Endothelial cell of umbilical vein (primary cell): Measurements from ENCODE around the gene NKX6-2. TPM values are rescaled to one million over a fixed set of nuclear protein-coding genes. Genes with fewer than 3 reads are reported as not detected.

Experiments used
- BruUV-seq: library from RNA; stranded (reverse); fragments of 400-500 nt; replicated peaks from 2 replicates; lab custom pipeline; 2021; lab: Mats Ljungman, UMichigan
- CTCF ChIA-PET: fragments of 300-600, 350-600 bp; sonication (Branson Sonifier 250); formaldehyde crosslinking; loops from one replicate; lab custom pipeline; 2021; ENCODE audit warnings: antibody characterized with exemption, inconsistent platforms; lab: Charles Lee
- POLR2A ChIA-PET: fragments of 300-600, 350-600 bp; sonication (Branson Sonifier 250); formaldehyde crosslinking; loops from one replicate; lab custom pipeline; 2021; ENCODE audit warnings: antibody characterized with exemption, inconsistent platforms; lab: Charles Lee
- DNase-seq: peaks from one replicate; pipeline ENCODE4 v3.0.0-alpha.2; 2011; ENCODE audit warnings: low read depth, low spot score
- FAIRE-seq: peaks from 2 replicates; lab custom pipeline; 2011; peaks lifted over from hg19 to GRCh38; lab: Jason Lieb, UNC
- H2AFZ ChIP-seq: 2 replicates; pipeline ENCODE4 v1.6.0; 2012; ENCODE audit warnings: low read depth, low read length, control low read depth, inconsistent platforms
- H3K27ac ChIP-seq: 2 replicates; pipeline ENCODE4 v1.5.1; 2011; ENCODE audit warnings: low read depth, mild to moderate bottlenecking, control low read depth, low read length, moderate library complexity; ENCODE audit not compliant: insufficient read depth
- H3K27me3 ChIP-seq, 2 experiments: 2 replicates each; pipeline versions ENCODE4 v1.6.0 to v1.6.1; 2011; ENCODE audit warnings: low read length in 2 of 2, mixed read lengths in 1 of 2; ENCODE audit not compliant: control insufficient read depth in 2 of 2, insufficient read depth in 2 of 2
- H3K36me3 ChIP-seq, 2 experiments: 2 replicates in 1 of 2; 3 replicates in 1 of 2; pipeline ENCODE4 v1.5.1; 2011; ENCODE audit warnings: low read length in 2 of 2, mild to moderate bottlenecking in 1 of 2, moderate library complexity in 1 of 2; ENCODE audit not compliant: control insufficient read depth in 2 of 2, insufficient read depth in 2 of 2; ENCODE audit errors: extremely low read depth in 1 of 2
- H3K4me1 ChIP-seq: 3 replicates; pipeline ENCODE4 v1.5.1; 2011; ENCODE audit warnings: mild to moderate bottlenecking, low read length; ENCODE audit not compliant: control insufficient read depth, insufficient read depth; ENCODE audit errors: extremely low read depth
- H3K4me2 ChIP-seq: 2 replicates; pipeline ENCODE4 v1.6.1; 2011; ENCODE audit warnings: low read length, control low read depth, mixed read lengths; ENCODE audit not compliant: insufficient read depth
- H3K4me3 ChIP-seq, 3 experiments: fragments of 200-600 bp in 1 of 3; sonication (generic), shearing (Covaris generic) in 1 of 3; replicated peaks in 1 of 3; 2 replicates each; pipeline ENCODE4 v1.5.1; 2011 to 2016; ENCODE audit warnings: control low read depth in 3 of 3, low read length in 3 of 3, mild to moderate bottlenecking in 2 of 3, inconsistent platforms in 1 of 3, low read depth in 1 of 3, moderate library complexity in 1 of 3; ENCODE audit not compliant: insufficient read depth in 1 of 3
- H3K79me2 ChIP-seq: 2 replicates; pipeline ENCODE4 v1.6.0; 2012; ENCODE audit warnings: low read length, inconsistent platforms; ENCODE audit not compliant: control insufficient read depth, insufficient read depth
- H3K9ac ChIP-seq: replicated peaks from 2 replicates; pipeline ENCODE3; 2011; ENCODE audit warnings: low read length, control low read depth; ENCODE audit not compliant: insufficient read depth; ENCODE audit errors: extremely low read depth
- H3K9me1 ChIP-seq: replicated peaks from 3 replicates; pipeline ENCODE4 v1.6.0; 2011; ENCODE audit warnings: mild to moderate bottlenecking, low read length; ENCODE audit not compliant: control insufficient read depth, insufficient read depth; ENCODE audit errors: extremely low read depth
- H3K9me3 ChIP-seq: replicated peaks from 2 replicates; pipeline ENCODE4 v1.5.1; 2012; ENCODE audit warnings: low read length, inconsistent platforms; ENCODE audit not compliant: control insufficient read depth, insufficient read depth
- H4K20me1 ChIP-seq: replicated peaks from 2 replicates; pipeline ENCODE3; 2011; ENCODE audit warnings: mild to moderate bottlenecking, low read length; ENCODE audit not compliant: control insufficient read depth, insufficient read depth; ENCODE audit errors: extremely low read depth
- CTCF ChIP-seq, 2 donors: IDR thresholded peaks; 1 replicate in 1 of 2; 2 replicates in 1 of 2; pipeline ENCODE4 v1.5.1; 2011; ENCODE audit warnings: low read length in 2 of 2, mild to moderate bottlenecking in 2 of 2, moderate library complexity in 2 of 2, control low read depth in 1 of 2, inconsistent platforms in 1 of 2, low read depth in 1 of 2; ENCODE audit not compliant: insufficient read depth in 1 of 2; ENCODE audit errors: extremely low read depth in 1 of 2
- EZH2 ChIP-seq: IDR thresholded peaks from 2 replicates; pipeline ENCODE4 v1.6.1; 2012; ENCODE audit warnings: borderline replicate concordance, low read depth, mild to moderate bottlenecking, moderate library complexity, low read length, inconsistent platforms; ENCODE audit not compliant: severe bottlenecking
- FOS ChIP-seq: IDR thresholded peaks from 2 replicates; pipeline ENCODE4 v1.6.1; 2011; ENCODE audit warnings: mild to moderate bottlenecking, low read length, moderate library complexity, borderline replicate concordance; ENCODE audit not compliant: insufficient read depth
- GATA2 ChIP-seq: IDR thresholded peaks from 2 replicates; pipeline ENCODE4 v1.7.0; 2011; ENCODE audit warnings: low read depth, mild to moderate bottlenecking, moderate library complexity, mixed read lengths, low read length; ENCODE audit not compliant: insufficient read length, insufficient read depth
- JUN ChIP-seq: IDR thresholded peaks from 2 replicates; pipeline ENCODE4 v1.6.1; 2011; ENCODE audit warnings: borderline replicate concordance, low read depth; ENCODE audit not compliant: insufficient read length, insufficient read depth
- MYC ChIP-seq: IDR thresholded peaks from one replicate; pipeline ENCODE4 v1.6.1; 2011; ENCODE audit warnings: mild to moderate bottlenecking, low read depth, low read length
- POLR2A ChIP-seq: IDR thresholded peaks from 2 replicates; pipeline ENCODE4 v1.6.1; 2012; ENCODE audit warnings: low read depth, mild to moderate bottlenecking, control low read depth, low read length
- POLR2AphosphoS5 ChIP-seq: IDR thresholded peaks from 2 replicates; pipeline ENCODE4 v1.6.1; 2012; ENCODE audit warnings: low read depth, mild to moderate bottlenecking, control low read depth, low read length, moderate library complexity; ENCODE audit not compliant: insufficient read depth
- dilution Hi-C: fragments of 300-500 bp; cut with MboI; formaldehyde crosslinking; loops from one replicate; pipeline ENCODE4 v1.15.0; 2019; ENCODE audit warnings: low sequenced_read_pairs; ENCODE audit not compliant: extremely low pct_ligation_motif_present
- intact Hi-C: fragments of 100-400 bp; cut with micrococcal nuclease; formaldehyde crosslinking; loops from one replicate; pipeline ENCODE4 v1.10.0; 2022
- polyA plus RNA-seq, 4 experiments: library from polyadenylated mRNA; depleted of rRNA in 3 of 4; stranded (reverse) in 3 of 4; unstranded in 1 of 4; fragments of >200 nt; gene quantifications; 2 replicates each; pipeline versions ENCODE4 v1.2.1 to v1.2.3, GENCODE V29; 2011 to 2012; ENCODE audit warnings: missing spikeins in 1 of 4
- total RNA-seq: library from RNA; stranded (reverse); gene quantifications from 2 replicates; pipeline ENCODE4 v1.2.3, GENCODE V29; 2021
- TF ChIP-seq, protein P1 (sequence below): IDR thresholded peaks from 2 replicates; pipeline ENCODE4 v1.6.1; 2011; ENCODE audit not compliant: insufficient read depth, insufficient read length

The NKX6-2 gene
- total and polyA plus RNA-seq, 2 donors (not counting 3 experiments of a cell fraction or from before 2014, with no cell fraction given): not detected

GRCh38 chr10:132776821-132777220 lies 9.1 kb downstream of the NKX6-2 start:
- Histone ChIP-seq H3K27me3 (no peaks in the 10 kb centered on the region), H4K20me1 (no peaks in the 10 kb centered on the region), H3K27ac (no peak overlapping the region), H3K4me1 (no peaks in the 10 kb centered on the region), H3K4me3 (no peak overlapping the region), H3K9me3 (no peaks in the 10 kb centered on the region), H3K4me2 (no peak overlapping the region), H3K9me1 (no peaks in the 10 kb centered on the region), H2AFZ (no peak overlapping the region), H3K79me2 (no peaks in the 10 kb centered on the region), H3K36me3 (no peaks in the 10 kb centered on the region), H3K9ac (no peak overlapping the region)
- no peak for FAIRE-seq
- BruUV-seq: no TSS peak
- ChIA-PET CTCF (no interaction called here), POLR2A (no interaction called here)
- DNase-seq: no peak
- dilution Hi-C loops (no loop called here), intact Hi-C loops (no loop called here)
- TF ChIP-seq CTCF (IDR thresholded peaks at IDR 0.05; ENCODE audit: extremely low read depth in 1 of 2, insufficient read depth in 1 of 2, low read depth in 1 of 2, low read length in 2 of 2) (no peak), FOS (no peak), POLR2A (no peak), POLR2AphosphoS5 (no peak), GATA2 (no peak), EZH2 (no peak), MYC (no peak), JUN (no peak)
- TF ChIP-seq, protein P1, sequence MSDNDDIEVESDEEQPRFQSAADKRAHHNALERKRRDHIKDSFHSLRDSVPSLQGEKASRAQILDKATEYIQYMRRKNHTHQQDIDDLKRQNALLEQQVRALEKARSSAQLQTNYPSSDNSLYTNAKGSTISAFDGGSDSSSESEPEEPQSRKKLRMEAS: no peak
